Measurements from ENCODE around the gene GPR162. TPM values are rescaled to one million over a fixed set of nuclear protein-coding genes. Genes with fewer than 3 reads are reported as not detected.

GPR162 gene
- total and polyA plus RNA-seq, 2 donors from 2014 or later, result 5.0 to 9.8 TPM

GRCh38 chr12:6832125-6832524 is 10.5 kb downstream of the GPR162 start:
- peaks cover 0 to 12% (median 0%) of the 10 kb centered on the region in 3 donors for H3K4me1 ChIP-seq (ENCODE audit: control insufficient read depth in 2 of 3, insufficient read depth in 2 of 3, low read depth in 1 of 3, low read length in 3 of 3)
- no peak for FAIRE-seq
- intact Hi-C loops (cut with DNase I), result no loop called here
- H3K27me3 ChIP-seq (ENCODE audit: control insufficient read depth, insufficient read depth, low read length), result no peaks in the 10 kb centered on the region
- H3K27ac ChIP-seq (ENCODE audit: low read depth in 2 of 2, low read length in 2 of 2), result no peak overlapping the region
- H3K36me3 ChIP-seq (ENCODE audit: control insufficient read depth in 2 of 3, insufficient read depth in 3 of 3, low read length in 3 of 3), result no peaks in the 10 kb centered on the region
- no peaks in the 10 kb centered on the region for H3K9me3 ChIP-seq (ENCODE audit: control insufficient read depth in 2 of 3, insufficient read depth in 1 of 3, low read length in 3 of 3)
- H3K9ac ChIP-seq (ENCODE audit: low read length in 3 of 3), result no peak overlapping the region
- TF ChIP-seq CTCF (IDR thresholded peaks at IDR 0.05; ENCODE audit: borderline replicate concordance, extremely low read depth, insufficient read depth), result no peak
- peak in 1 of 5 donors; percentile 7 for DNase-seq
- H3K4me3 ChIP-seq (ENCODE audit: low read length in 3 of 3), result no peak overlapping the region

- H3K27me3 ChIP-seq (ENCODE audit: control insufficient read depth, insufficient read depth, low read length), result no peaks in the 10 kb centered on the region
- intact Hi-C loops (cut with DNase I), result no loop called here
- no peaks in the 10 kb centered on the region for H3K9me3 ChIP-seq (ENCODE audit: control insufficient read depth in 2 of 3, insufficient read depth in 1 of 3, low read length in 3 of 3)
- DNase-seq, result peak in 1 of 5 donors; percentile 53
- peaks cover 0 to 7% (median 0%) of the 10 kb centered on the region in 3 donors for H3K4me1 ChIP-seq (ENCODE audit: control insufficient read depth in 2 of 3, insufficient read depth in 2 of 3, low read depth in 1 of 3, low read length in 3 of 3)
- no peak overlapping the region for H3K4me3 ChIP-seq (ENCODE audit: low read length in 3 of 3)
- H3K9ac ChIP-seq (ENCODE audit: low read length in 3 of 3), result no peak overlapping the region
- H3K27ac ChIP-seq (ENCODE audit: low read depth in 2 of 2, low read length in 2 of 2), result no peak overlapping the region
- no peak for TF ChIP-seq CTCF (IDR thresholded peaks at IDR 0.05; ENCODE audit: borderline replicate concordance, extremely low read depth, insufficient read depth)
- H3K36me3 ChIP-seq (ENCODE audit: control insufficient read depth in 2 of 3, insufficient read depth in 3 of 3, low read length in 3 of 3), result peaks cover 0 to 5% (median 0%) of the 10 kb centered on the region in 3 donors
- no peak for FAIRE-seq
These were observed 11.7 kb downstream of the GPR162 start for GRCh38 chr12:6833189-6833890.

DNA sequence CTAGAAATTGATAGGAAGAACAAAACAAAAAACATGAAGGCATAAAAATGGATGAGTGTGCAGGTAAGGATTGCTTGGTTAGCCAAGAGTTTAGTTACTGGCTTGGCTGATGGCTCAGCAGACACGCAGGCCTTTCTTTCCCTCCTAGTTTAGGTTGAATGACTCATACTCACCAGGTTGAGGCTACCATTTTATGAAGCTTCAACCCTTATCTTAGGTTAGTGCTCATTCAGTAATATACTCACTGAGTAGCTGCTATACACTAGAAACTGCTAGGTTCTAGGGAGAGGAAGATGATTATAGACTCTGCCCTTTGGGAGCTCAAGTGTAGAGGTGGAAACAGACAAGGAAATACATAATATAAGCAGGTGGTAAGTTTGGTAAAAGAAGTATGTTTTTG is 12.6 kb downstream of the GPR162 start:
- no peak for FAIRE-seq
- TF ChIP-seq CTCF (IDR thresholded peaks at IDR 0.05; ENCODE audit: borderline replicate concordance, extremely low read depth, insufficient read depth), result no peak
- intact Hi-C loops (cut with DNase I), result no loop called here

More for the DNA sequence above, 12.6 kb downstream of the GPR162 start:
- Histone ChIP-seq H3K27ac (ENCODE audit: low read depth in 2 of 2, low read length in 2 of 2) (no peak overlapping the region), H3K4me1 (ENCODE audit: control insufficient read depth in 2 of 3, insufficient read depth in 2 of 3, low read depth in 1 of 3, low read length in 3 of 3) (peaks cover 0 to 3% (median 0%) of the 10 kb centered on the region in 3 donors), H3K36me3 (ENCODE audit: control insufficient read depth in 2 of 3, insufficient read depth in 3 of 3, low read length in 3 of 3) (peaks cover 0 to 5% (median 0%) of the 10 kb centered on the region in 3 donors), H3K9ac (ENCODE audit: low read length in 3 of 3) (no peak overlapping the region), H3K9me3 (ENCODE audit: control insufficient read depth in 2 of 3, insufficient read depth in 1 of 3, low read length in 3 of 3) (no peaks in the 10 kb centered on the region), H3K4me3 (ENCODE audit: low read length in 3 of 3) (no peak overlapping the region), H3K27me3 (ENCODE audit: control insufficient read depth, insufficient read depth, low read length) (no peaks in the 10 kb centered on the region)
- no peak for DNase-seq

All from kidney (tissue), 14 donors.